GM12878 (cell line): ENCODE data around the gene RNF166. TPM values are rescaled to one million over a fixed set of nuclear protein-coding genes. Genes with fewer than 3 reads are reported as not detected.

Source experiments
- KAT2A ChIP-seq: conservative IDR thresholded peaks from 2 replicates; pipeline ENCODE4 v1.6.1; 2011; ENCODE audit warnings: low read depth, low read length; ENCODE audit not compliant: control insufficient read depth
- NR2C2 ChIP-seq: IDR thresholded peaks from 2 replicates; pipeline ENCODE4 v1.6.1; 2011; ENCODE audit warnings: borderline replicate concordance, low read depth; ENCODE audit not compliant: control insufficient read depth, insufficient read length
- TAF1 ChIP-seq: IDR thresholded peaks from 2 replicates; pipeline ENCODE4 v1.6.1; 2011; ENCODE audit warnings: mild to moderate bottlenecking, low read depth, low read length, borderline replicate concordance
- TCF12 ChIP-seq: IDR thresholded peaks from 2 replicates; pipeline ENCODE4 v1.6.1; 2011; ENCODE audit warnings: low read depth, mild to moderate bottlenecking, low read length
- ZNF384 ChIP-seq: IDR thresholded peaks from 2 replicates; pipeline ENCODE4 v1.6.1; 2012; ENCODE audit warnings: low read depth, mild to moderate bottlenecking, low read length, improper control_type of control experiment, borderline replicate concordance
- polyA plus RNA-seq, 11 experiments: library from polyadenylated mRNA; depleted of rRNA in 4 of 11; unstranded in 6 of 11; stranded (reverse) in 5 of 11; fragments of >200 nt; fragmentation: Nextera tagmentation in 4 of 11; fragmentation: Illumina TruSeq in 1 of 11; extraction: Ambion mirVana in 4 of 11; extraction: Trizol in 1 of 11; gene quantifications; 1 replicate in 1 of 11; 2 replicates in 10 of 11; pipeline versions ENCODE4 v1.2.1 to v1.2.3, GENCODE V29; 2011 to 2016; ENCODE audit warnings: inconsistent platforms in 2 of 11, missing spikeins in 2 of 11, low read depth in 1 of 11
- total RNA-seq, 4 experiments: library from RNA; depleted of rRNA in 3 of 4; stranded (reverse); fragments of >200 nt in 3 of 4; fragmentation: Illumina TruSeq in 1 of 4; extraction: Trizol in 1 of 4; gene quantifications; 2 replicates each; pipeline versions ENCODE4 v1.2.1 to v1.2.3, GENCODE V29; 2013 to 2021
- TF ChIP-seq, protein P1 (sequence below): IDR thresholded peaks from 2 replicates; pipeline ENCODE4 v1.6.1; 2012; ENCODE audit warnings: improper control_type of control experiment, low read depth, low read length; ENCODE audit not compliant: insufficient replicate concordance
- TF ChIP-seq, protein P2 (sequence below): fragments of 450-650 bp; IDR thresholded peaks from 2 replicates; pipeline ENCODE4 v1.6.1; 2018; ENCODE audit warnings: mild to moderate bottlenecking, low read depth, moderate library complexity; ENCODE audit not compliant: partially characterized antibody
- TF ChIP-seq, protein P3 (sequence below): IDR thresholded peaks from 2 replicates; pipeline ENCODE4 v1.6.1; 2011; ENCODE audit warnings: borderline replicate concordance, low read depth, mild to moderate bottlenecking, moderate library complexity, mixed read lengths, low read length; ENCODE audit not compliant: insufficient read depth; ENCODE audit errors: extremely low read length
- TF ChIP-seq, protein P4 (sequence below): IDR thresholded peaks from 2 replicates; pipeline ENCODE4 v1.6.1; 2012; ENCODE audit warnings: mild to moderate bottlenecking, low read depth, low read length
- TF ChIP-seq, protein P5 (sequence below): fragments of 450-650 bp; formaldehyde crosslinking; IDR thresholded peaks from 2 replicates; pipeline ENCODE4 v1.5.0; 2022; ENCODE audit warnings: mild to moderate bottlenecking, missing genetic modification characterization

RNF166 gene
- total and polyA plus RNA-seq, 10 of the 15 experiments (the other 5 are each of a cell fraction or from before 2014, with no cell fraction given), result 0.48 to 32.8 (median 12.1) TPM

DNA sequence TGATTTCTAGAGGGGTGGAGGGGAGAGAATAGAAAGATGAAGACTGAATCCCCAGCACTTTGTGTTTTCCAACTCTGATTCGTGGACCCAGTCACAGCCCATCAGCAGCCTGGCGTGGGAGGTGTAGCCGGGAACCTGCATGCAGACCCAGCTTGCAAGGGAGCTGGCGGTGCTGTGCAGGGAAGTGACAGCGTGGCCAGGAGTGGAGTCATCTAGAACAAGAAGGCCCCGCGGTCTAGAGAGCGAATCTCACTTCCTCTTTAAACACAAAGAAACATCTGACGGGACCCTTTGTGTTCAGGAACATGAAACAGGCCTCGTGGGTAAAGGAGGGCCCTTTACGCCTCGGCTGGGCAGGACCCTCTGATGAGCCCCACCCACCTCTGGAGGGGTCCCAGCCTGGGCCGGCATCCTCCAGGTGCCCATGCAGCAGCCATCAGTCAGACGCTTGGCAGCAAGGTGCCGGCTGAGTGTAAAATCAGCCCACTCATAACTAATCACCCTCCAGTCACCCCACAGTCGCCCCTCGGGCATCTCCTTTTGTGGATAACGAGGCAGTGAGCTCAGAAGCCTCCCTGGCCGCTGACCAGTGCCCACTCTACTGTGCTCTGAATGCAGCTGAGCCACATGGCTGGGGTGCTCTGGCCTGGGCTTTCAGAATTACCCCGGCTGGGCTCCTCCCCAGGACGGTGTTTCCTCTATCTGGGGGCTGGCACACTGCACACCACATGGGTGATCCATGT, 24.3 kb downstream of the RNF166 start (continued):
- TF ChIP-seq, protein P1, sequence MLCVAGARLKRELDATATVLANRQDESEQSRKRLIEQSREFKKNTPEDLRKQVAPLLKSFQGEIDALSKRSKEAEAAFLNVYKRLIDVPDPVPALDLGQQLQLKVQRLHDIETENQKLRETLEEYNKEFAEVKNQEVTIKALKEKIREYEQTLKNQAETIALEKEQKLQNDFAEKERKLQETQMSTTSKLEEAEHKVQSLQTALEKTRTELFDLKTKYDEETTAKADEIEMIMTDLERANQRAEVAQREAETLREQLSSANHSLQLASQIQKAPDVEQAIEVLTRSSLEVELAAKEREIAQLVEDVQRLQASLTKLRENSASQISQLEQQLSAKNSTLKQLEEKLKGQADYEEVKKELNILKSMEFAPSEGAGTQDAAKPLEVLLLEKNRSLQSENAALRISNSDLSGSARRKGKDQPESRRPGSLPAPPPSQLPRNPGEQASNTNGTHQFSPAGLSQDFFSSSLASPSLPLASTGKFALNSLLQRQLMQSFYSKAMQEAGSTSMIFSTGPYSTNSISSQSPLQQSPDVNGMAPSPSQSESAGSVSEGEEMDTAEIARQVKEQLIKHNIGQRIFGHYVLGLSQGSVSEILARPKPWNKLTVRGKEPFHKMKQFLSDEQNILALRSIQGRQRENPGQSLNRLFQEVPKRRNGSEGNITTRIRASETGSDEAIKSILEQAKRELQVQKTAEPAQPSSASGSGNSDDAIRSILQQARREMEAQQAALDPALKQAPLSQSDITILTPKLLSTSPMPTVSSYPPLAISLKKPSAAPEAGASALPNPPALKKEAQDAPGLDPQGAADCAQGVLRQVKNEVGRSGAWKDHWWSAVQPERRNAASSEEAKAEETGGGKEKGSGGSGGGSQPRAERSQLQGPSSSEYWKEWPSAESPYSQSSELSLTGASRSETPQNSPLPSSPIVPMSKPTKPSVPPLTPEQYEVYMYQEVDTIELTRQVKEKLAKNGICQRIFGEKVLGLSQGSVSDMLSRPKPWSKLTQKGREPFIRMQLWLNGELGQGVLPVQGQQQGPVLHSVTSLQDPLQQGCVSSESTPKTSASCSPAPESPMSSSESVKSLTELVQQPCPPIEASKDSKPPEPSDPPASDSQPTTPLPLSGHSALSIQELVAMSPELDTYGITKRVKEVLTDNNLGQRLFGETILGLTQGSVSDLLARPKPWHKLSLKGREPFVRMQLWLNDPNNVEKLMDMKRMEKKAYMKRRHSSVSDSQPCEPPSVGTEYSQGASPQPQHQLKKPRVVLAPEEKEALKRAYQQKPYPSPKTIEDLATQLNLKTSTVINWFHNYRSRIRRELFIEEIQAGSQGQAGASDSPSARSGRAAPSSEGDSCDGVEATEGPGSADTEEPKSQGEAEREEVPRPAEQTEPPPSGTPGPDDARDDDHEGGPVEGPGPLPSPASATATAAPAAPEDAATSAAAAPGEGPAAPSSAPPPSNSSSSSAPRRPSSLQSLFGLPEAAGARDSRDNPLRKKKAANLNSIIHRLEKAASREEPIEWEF, result no peak
- TF ChIP-seq, protein P2, sequence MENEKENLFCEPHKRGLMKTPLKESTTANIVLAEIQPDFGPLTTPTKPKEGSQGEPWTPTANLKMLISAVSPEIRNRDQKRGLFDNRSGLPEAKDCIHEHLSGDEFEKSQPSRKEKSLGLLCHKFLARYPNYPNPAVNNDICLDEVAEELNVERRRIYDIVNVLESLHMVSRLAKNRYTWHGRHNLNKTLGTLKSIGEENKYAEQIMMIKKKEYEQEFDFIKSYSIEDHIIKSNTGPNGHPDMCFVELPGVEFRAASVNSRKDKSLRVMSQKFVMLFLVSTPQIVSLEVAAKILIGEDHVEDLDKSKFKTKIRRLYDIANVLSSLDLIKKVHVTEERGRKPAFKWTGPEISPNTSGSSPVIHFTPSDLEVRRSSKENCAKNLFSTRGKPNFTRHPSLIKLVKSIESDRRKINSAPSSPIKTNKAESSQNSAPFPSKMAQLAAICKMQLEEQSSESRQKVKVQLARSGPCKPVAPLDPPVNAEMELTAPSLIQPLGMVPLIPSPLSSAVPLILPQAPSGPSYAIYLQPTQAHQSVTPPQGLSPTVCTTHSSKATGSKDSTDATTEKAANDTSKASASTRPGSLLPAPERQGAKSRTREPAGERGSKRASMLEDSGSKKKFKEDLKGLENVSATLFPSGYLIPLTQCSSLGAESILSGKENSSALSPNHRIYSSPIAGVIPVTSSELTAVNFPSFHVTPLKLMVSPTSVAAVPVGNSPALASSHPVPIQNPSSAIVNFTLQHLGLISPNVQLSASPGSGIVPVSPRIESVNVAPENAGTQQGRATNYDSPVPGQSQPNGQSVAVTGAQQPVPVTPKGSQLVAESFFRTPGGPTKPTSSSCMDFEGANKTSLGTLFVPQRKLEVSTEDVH, result no peak
- TF ChIP-seq NR2C2, result no peak
- peak; percentile 86 for TF ChIP-seq TCF12
- no peak for TF ChIP-seq KAT2A
- TF ChIP-seq, protein P3, sequence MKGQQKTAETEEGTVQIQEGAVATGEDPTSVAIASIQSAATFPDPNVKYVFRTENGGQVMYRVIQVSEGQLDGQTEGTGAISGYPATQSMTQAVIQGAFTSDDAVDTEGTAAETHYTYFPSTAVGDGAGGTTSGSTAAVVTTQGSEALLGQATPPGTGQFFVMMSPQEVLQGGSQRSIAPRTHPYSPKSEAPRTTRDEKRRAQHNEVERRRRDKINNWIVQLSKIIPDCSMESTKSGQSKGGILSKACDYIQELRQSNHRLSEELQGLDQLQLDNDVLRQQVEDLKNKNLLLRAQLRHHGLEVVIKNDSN, result peak; percentile 4
- TF ChIP-seq, protein P4, sequence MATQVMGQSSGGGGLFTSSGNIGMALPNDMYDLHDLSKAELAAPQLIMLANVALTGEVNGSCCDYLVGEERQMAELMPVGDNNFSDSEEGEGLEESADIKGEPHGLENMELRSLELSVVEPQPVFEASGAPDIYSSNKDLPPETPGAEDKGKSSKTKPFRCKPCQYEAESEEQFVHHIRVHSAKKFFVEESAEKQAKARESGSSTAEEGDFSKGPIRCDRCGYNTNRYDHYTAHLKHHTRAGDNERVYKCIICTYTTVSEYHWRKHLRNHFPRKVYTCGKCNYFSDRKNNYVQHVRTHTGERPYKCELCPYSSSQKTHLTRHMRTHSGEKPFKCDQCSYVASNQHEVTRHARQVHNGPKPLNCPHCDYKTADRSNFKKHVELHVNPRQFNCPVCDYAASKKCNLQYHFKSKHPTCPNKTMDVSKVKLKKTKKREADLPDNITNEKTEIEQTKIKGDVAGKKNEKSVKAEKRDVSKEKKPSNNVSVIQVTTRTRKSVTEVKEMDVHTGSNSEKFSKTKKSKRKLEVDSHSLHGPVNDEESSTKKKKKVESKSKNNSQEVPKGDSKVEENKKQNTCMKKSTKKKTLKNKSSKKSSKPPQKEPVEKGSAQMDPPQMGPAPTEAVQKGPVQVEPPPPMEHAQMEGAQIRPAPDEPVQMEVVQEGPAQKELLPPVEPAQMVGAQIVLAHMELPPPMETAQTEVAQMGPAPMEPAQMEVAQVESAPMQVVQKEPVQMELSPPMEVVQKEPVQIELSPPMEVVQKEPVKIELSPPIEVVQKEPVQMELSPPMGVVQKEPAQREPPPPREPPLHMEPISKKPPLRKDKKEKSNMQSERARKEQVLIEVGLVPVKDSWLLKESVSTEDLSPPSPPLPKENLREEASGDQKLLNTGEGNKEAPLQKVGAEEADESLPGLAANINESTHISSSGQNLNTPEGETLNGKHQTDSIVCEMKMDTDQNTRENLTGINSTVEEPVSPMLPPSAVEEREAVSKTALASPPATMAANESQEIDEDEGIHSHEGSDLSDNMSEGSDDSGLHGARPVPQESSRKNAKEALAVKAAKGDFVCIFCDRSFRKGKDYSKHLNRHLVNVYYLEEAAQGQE, result peak; percentile 29; the same call in 1 of the 2 replicates
- TF ChIP-seq, protein P5, sequence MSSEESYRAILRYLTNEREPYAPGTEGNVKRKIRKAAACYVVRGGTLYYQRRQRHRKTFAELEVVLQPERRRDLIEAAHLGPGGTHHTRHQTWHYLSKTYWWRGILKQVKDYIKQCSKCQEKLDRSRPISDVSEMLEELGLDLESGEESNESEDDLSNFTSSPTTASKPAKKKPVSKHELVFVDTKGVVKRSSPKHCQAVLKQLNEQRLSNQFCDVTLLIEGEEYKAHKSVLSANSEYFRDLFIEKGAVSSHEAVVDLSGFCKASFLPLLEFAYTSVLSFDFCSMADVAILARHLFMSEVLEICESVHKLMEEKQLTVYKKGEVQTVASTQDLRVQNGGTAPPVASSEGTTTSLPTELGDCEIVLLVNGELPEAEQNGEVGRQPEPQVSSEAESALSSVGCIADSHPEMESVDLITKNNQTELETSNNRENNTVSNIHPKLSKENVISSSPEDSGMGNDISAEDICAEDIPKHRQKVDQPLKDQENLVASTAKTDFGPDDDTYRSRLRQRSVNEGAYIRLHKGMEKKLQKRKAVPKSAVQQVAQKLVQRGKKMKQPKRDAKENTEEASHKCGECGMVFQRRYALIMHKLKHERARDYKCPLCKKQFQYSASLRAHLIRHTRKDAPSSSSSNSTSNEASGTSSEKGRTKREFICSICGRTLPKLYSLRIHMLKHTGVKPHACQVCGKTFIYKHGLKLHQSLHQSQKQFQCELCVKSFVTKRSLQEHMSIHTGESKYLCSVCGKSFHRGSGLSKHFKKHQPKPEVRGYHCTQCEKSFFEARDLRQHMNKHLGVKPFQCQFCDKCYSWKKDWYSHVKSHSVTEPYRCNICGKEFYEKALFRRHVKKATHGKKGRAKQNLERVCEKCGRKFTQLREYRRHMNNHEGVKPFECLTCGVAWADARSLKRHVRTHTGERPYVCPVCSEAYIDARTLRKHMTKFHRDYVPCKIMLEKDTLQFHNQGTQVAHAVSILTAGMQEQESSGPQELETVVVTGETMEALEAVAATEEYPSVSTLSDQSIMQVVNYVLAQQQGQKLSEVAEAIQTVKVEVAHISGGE (CRISPR knock-in tag), result no peak
- no peak for TF ChIP-seq ZNF384
- TF ChIP-seq TAF1, result peak; percentile 65; the same call in 1 of the 2 replicates
